Hepatocyte (in vitro differentiated cells): ENCODE results near the gene TAF15. TPM values are rescaled to one million over a fixed set of nuclear protein-coding genes. Genes with fewer than 3 reads are reported as not detected.

ENCODE experiments used
- DNase-seq: peaks from one replicate; pipeline ENCODE4 v3.0.0-alpha.2; 2016; ENCODE audit warnings: low spot score
- H2AFZ ChIP-seq: fragments of 200-600 bp; sonication (generic); 2 replicates; pipeline ENCODE4 v1.6.0; 2016; ENCODE audit warnings: antibody characterized with exemption, mild to moderate bottlenecking
- H3K27ac ChIP-seq: fragments of 200-600 bp; sonication (generic); 2 replicates; pipeline ENCODE4 v1.5.1; 2016; ENCODE audit warnings: mild to moderate bottlenecking
- H3K27me3 ChIP-seq: fragments of 200-600 bp; sonication (generic); 2 replicates; pipeline ENCODE4 v1.6.1; 2016
- H3K36me3 ChIP-seq: fragments of 200-600 bp; sonication (generic); replicated peaks from 2 replicates; pipeline ENCODE4 v1.5.1; 2016; ENCODE audit warnings: low read depth; ENCODE audit not compliant: insufficient read depth
- H3K4me1 ChIP-seq: fragments of 200-600 bp; sonication (generic); 2 replicates; pipeline ENCODE4 v1.5.1; 2016; ENCODE audit warnings: mild to moderate bottlenecking, moderate library complexity; ENCODE audit not compliant: insufficient read depth
- H3K4me2 ChIP-seq: fragments of 200-600 bp; sonication (generic); 2 replicates; pipeline ENCODE4 v1.6.0; 2016
- H3K4me3 ChIP-seq: fragments of 200-600 bp; sonication (generic); 2 replicates; pipeline ENCODE4 v1.5.1; 2016; ENCODE audit warnings: mild to moderate bottlenecking
- H3K79me2 ChIP-seq: fragments of 200-600 bp; sonication (generic); 2 replicates; pipeline ENCODE4 v1.6.0; 2017; ENCODE audit warnings: mild to moderate bottlenecking
- H3K9me2 ChIP-seq: fragments of 200-600 bp; sonication (generic); replicated peaks from 2 replicates; pipeline ENCODE4 v1.6.0; 2017; ENCODE audit warnings: mild to moderate bottlenecking; ENCODE audit not compliant: insufficient read depth
- H3K9me3 ChIP-seq: fragments of 200-600 bp; sonication (generic); 2 replicates; pipeline ENCODE4 v1.5.1; 2016; ENCODE audit warnings: low read depth, mild to moderate bottlenecking
- H4K20me1 ChIP-seq: fragments of 200-600 bp; sonication (generic); 2 replicates; pipeline ENCODE4 v1.6.0; 2016; ENCODE audit warnings: mild to moderate bottlenecking; ENCODE audit not compliant: insufficient read depth, poor library complexity, severe bottlenecking
- EZH2 ChIP-seq: fragments of 200-600 bp; sonication (generic); IDR thresholded peaks from 2 replicates; pipeline ENCODE4 v1.6.1; 2016; ENCODE audit warnings: antibody characterized with exemption, mild to moderate bottlenecking, borderline replicate concordance
- EZH2phosphoT487 ChIP-seq: fragments of 200-600 bp; sonication (generic); IDR thresholded peaks from one replicate; pipeline ENCODE4 v1.6.1; 2018; ENCODE audit warnings: antibody characterized with exemption, mild to moderate bottlenecking, low read depth, moderate library complexity; ENCODE audit not compliant: unreplicated experiment, severe bottlenecking
- WGBS: methylation state at CpG from one replicate; pipeline ENCODE4 v1.1.6; 2016; ENCODE audit warnings: low lambda C conversion rate; ENCODE audit errors: missing lambda C conversion rate; 5-methylcytosine and 5-hydroxymethylcytosine counted together
- polyA plus RNA-seq: library from polyadenylated mRNA; unstranded; fragments of >200 nt; fragmentation: Nextera tagmentation; extraction: Ambion mirVana; gene quantifications from 2 replicates; pipeline ENCODE4 v1.2.1, GENCODE V29; 2016
- total RNA-seq: library from RNA; depleted of rRNA; stranded (reverse); fragments of >200 nt; gene quantifications from 2 replicates; pipeline ENCODE4 v1.2.3, GENCODE V29; 2014
- TF ChIP-seq, protein P1 (sequence below): fragments of 200-600 bp; sonication (generic); IDR thresholded peaks from 2 replicates; pipeline ENCODE4 v1.5.1; 2016; ENCODE audit warnings: antibody characterized with exemption, mild to moderate bottlenecking; ENCODE audit not compliant: poor library complexity

TAF15 gene
- total and polyA plus RNA-seq, 2 experiments from 2014 or later, result 15.7 to 36.1 TPM

DNA sequence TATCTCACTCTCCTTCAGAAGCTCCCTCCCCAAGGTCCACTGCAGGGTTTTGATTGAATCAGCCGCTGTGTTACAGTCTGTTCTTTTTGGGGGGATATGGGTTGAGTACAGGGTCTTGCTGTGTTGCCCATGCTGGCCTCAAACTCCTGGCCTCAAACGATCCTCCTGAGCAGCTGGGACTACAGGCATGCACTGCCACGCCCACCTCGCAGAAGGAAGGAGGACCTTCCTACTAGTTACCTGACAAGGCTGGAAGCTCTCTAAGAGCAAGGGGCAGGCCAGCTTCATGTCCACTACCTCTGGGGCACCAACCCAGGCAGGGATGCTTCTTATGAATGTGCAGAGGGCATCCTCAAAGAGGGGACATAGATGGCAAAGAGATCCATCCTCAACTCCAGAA is 11.9 kb upstream of the TAF15 start:
- Histone ChIP-seq H3K4me2 (no peak overlapping the region), H3K9me2 (no peaks in the 10 kb centered on the region), H3K36me3 (no peaks in the 10 kb centered on the region), H3K9me3 (no peaks in the 10 kb centered on the region), H2AFZ (no peak overlapping the region), H3K4me3 (no peak overlapping the region), H3K27ac (no peak overlapping the region), H3K27me3 (peaks cover 60% of the 10 kb centered on the region), H3K4me1 (peaks cover 17% of the 10 kb centered on the region), H4K20me1 (no peaks in the 10 kb centered on the region), H3K79me2 (no peaks in the 10 kb centered on the region)
- WGBS, result 56% methylated on average over 4 of the region's 4 CpGs
- no peak for TF ChIP-seq EZH2phosphoT487
- TF ChIP-seq EZH2, result no peak
- TF ChIP-seq, protein P1, sequence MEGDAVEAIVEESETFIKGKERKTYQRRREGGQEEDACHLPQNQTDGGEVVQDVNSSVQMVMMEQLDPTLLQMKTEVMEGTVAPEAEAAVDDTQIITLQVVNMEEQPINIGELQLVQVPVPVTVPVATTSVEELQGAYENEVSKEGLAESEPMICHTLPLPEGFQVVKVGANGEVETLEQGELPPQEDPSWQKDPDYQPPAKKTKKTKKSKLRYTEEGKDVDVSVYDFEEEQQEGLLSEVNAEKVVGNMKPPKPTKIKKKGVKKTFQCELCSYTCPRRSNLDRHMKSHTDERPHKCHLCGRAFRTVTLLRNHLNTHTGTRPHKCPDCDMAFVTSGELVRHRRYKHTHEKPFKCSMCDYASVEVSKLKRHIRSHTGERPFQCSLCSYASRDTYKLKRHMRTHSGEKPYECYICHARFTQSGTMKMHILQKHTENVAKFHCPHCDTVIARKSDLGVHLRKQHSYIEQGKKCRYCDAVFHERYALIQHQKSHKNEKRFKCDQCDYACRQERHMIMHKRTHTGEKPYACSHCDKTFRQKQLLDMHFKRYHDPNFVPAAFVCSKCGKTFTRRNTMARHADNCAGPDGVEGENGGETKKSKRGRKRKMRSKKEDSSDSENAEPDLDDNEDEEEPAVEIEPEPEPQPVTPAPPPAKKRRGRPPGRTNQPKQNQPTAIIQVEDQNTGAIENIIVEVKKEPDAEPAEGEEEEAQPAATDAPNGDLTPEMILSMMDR, result no peak
- no peak for DNase-seq

DNA sequence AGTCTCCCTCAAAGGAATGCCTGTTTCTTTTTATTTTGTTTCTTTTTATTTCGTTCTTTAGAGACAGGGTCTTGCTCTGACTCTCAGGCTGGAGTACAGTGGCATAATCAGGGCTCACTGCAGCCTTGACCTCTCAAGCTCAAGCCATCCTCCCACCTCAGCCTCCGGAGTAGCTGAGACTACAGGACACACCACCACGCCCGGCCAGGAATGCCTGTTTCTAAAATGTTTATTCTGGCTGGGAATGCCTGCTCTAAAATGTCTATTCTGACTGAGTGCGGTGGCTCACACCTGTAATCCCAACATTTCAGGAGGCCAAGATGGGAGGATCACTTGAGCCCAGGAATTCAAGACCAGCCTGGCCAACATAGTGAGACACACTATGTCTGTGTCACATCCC is 11.4 kb upstream of the TAF15 start:
- no peak overlapping the region for H3K4me2 ChIP-seq
- TF ChIP-seq, protein P1, result no peak
- no peak for TF ChIP-seq EZH2
- no peak for TF ChIP-seq EZH2phosphoT487

DNA sequence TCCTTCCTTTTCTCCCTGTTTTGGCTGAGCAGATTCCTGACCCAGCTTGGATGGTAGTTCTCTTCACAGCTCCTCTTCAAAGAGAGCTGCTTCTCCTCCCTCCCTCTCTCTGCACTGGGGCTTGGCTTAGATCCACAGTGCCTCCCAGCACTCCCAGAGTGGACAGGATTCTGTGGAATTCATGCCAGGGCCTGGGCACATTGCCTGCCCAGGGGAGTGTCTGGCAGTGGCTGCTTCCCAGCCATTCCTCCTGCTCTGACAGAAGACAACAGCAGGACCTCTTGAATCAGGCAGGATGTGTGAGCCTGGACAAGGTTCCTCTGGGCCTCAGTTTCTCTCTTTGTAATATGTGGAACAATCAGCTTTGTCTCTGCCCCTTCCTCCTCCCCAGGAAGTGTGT is 9.3 kb upstream of the TAF15 start:
- no peaks in the 10 kb centered on the region for H3K36me3 ChIP-seq
- H3K79me2 ChIP-seq, result no peaks in the 10 kb centered on the region
- no peak overlapping the region for H3K27ac ChIP-seq
- H2AFZ ChIP-seq, result no peak overlapping the region
- H3K4me2 ChIP-seq, result no peak overlapping the region
- H3K4me3 ChIP-seq, result no peak overlapping the region
- no peaks in the 10 kb centered on the region for H4K20me1 ChIP-seq
- peak; percentile 50 for DNase-seq
- H3K4me1 ChIP-seq, result peaks cover 13% of the 10 kb centered on the region
- H3K27me3 ChIP-seq, result peaks cover 34% of the 10 kb centered on the region
- TF ChIP-seq, protein P1, result no peak
- TF ChIP-seq EZH2 (no peak), EZH2phosphoT487 (no peak)
- no peaks in the 10 kb centered on the region for H3K9me2 ChIP-seq
- no peaks in the 10 kb centered on the region for H3K9me3 ChIP-seq

More for the DNA sequence above, 11.4 kb upstream of the TAF15 start:
- WGBS, result 78% methylated on average over 5 of the region's 5 CpGs
- Histone ChIP-seq H3K27me3 (peaks cover 55% of the 10 kb centered on the region), H3K4me1 (peaks cover 17% of the 10 kb centered on the region), H3K9me2 (no peaks in the 10 kb centered on the region), H3K79me2 (no peaks in the 10 kb centered on the region), H4K20me1 (no peaks in the 10 kb centered on the region), H3K4me3 (no peak overlapping the region), H3K9me3 (no peaks in the 10 kb centered on the region), H2AFZ (no peak overlapping the region), H3K36me3 (no peaks in the 10 kb centered on the region), H3K27ac (no peak overlapping the region)
- no peak for DNase-seq
